ENCODE measurements around the gene OSTF1. TPM values are rescaled to one million over a fixed set of nuclear protein-coding genes. Genes with fewer than 3 reads are reported as not detected.

OSTF1 gene
- total RNA-seq, 1 experiment from 2014 or later: 7.0 TPM

- no peaks in the 10 kb centered on the region for H3K27me3 ChIP-seq (replicated peaks; ENCODE audit: control insufficient read depth, insufficient read depth, low read length)
- ChIA-PET CTCF (no interaction called here), POLR2A (no interaction called here)
- BruUV-seq (replicated peaks): no TSS peak
- H3K36me3 Mint-ChIP-seq (ENCODE audit: insufficient read depth, unreplicated experiment): no peaks in the 10 kb centered on the region
- H3K36me3 ChIP-seq (ENCODE audit: control insufficient read depth, insufficient read depth, low read length): no peaks in the 10 kb centered on the region
- no peak for DNase-seq
- no peak for TF ChIP-seq CTCF (IDR thresholded peaks at IDR 0.05; ENCODE audit: insufficient read depth in 1 of 2, low read depth in 1 of 2, low read length in 1 of 2, severe bottlenecking in 1 of 2, unreplicated experiment in 1 of 2)
- no peaks in the 10 kb centered on the region for H3K27me3 Mint-ChIP-seq (ENCODE audit: insufficient read depth, unreplicated experiment)
- intact Hi-C loops (cut with micrococcal nuclease; ENCODE audit: unreplicated experiment): no loop called here
- no peak overlapping the region for H3K4me3 Mint-ChIP-seq (ENCODE audit: unreplicated experiment)
- no peaks in the 10 kb centered on the region for H3K9me3 ChIP-seq
- no peaks in the 10 kb centered on the region for H3K4me1 ChIP-seq
- H3K9me3 Mint-ChIP-seq (ENCODE audit: unreplicated experiment): no peaks in the 10 kb centered on the region
- no peak overlapping the region for H3K27ac Mint-ChIP-seq (ENCODE audit: unreplicated experiment)
- H3K4me3 ChIP-seq (ENCODE audit: low read depth, low read length): no peak overlapping the region
- no peaks in the 10 kb centered on the region for H3K4me1 Mint-ChIP-seq (ENCODE audit: low read depth, unreplicated experiment)
Observed at GRCh38 chr9:75156858-75157257, 68.5 kb downstream of the OSTF1 start.

- Histone ChIP-seq H3K36me3 (ENCODE audit: control insufficient read depth, insufficient read depth, low read length) (no peaks in the 10 kb centered on the region), H3K27me3 (replicated peaks; ENCODE audit: control insufficient read depth, insufficient read depth, low read length) (no peaks in the 10 kb centered on the region), H3K4me3 (ENCODE audit: low read depth, low read length) (no peak overlapping the region), H3K4me1 (no peaks in the 10 kb centered on the region), H3K9me3 (no peaks in the 10 kb centered on the region)
- CTCF ChIA-PET: no interaction called here
- intact Hi-C loops (cut with micrococcal nuclease; ENCODE audit: unreplicated experiment): no loop called here
- Mint-ChIP-seq H3K27ac (ENCODE audit: unreplicated experiment) (no peak overlapping the region), H3K4me1 (ENCODE audit: low read depth, unreplicated experiment) (no peaks in the 10 kb centered on the region), H3K36me3 (ENCODE audit: insufficient read depth, unreplicated experiment) (no peaks in the 10 kb centered on the region), H3K4me3 (ENCODE audit: unreplicated experiment) (no peak overlapping the region), H3K27me3 (ENCODE audit: insufficient read depth, unreplicated experiment) (no peaks in the 10 kb centered on the region), H3K9me3 (ENCODE audit: unreplicated experiment) (no peaks in the 10 kb centered on the region)
- no TSS peak for BruUV-seq (replicated peaks)
- POLR2A ChIA-PET: no interaction called here
- no peak for DNase-seq
- TF ChIP-seq CTCF (IDR thresholded peaks at IDR 0.05; ENCODE audit: insufficient read depth in 1 of 2, low read depth in 1 of 2, low read length in 1 of 2, severe bottlenecking in 1 of 2, unreplicated experiment in 1 of 2): no peak
Observed at GRCh38 chr9:75161116-75161857, 73.0 kb downstream of the OSTF1 start.

DNA sequence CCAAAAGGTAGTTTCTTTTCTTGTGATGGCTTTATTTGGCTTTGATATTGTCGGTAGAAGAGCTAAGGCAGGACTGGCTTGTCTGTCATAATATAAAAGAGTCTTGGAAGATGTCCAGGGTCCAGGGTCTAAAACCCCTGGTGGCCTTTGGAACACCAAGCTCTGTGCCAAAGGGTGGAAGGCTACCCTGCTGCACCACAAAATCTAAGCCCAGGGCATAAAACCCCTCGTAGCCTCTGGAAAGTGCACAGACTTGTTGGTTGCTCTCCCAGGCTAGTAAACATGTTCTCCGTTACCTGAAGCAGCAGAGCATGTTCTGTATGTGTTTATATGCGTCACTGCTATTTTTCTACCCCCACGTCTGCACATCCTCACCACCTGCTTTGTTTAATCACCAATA is 75.5 kb downstream of the OSTF1 start:
- CTCF ChIA-PET: no interaction called here

More for the DNA sequence above, 75.5 kb downstream of the OSTF1 start:
- Histone ChIP-seq H3K36me3 (ENCODE audit: control insufficient read depth, insufficient read depth, low read length) (no peaks in the 10 kb centered on the region), H3K9me3 (no peaks in the 10 kb centered on the region), H3K27me3 (replicated peaks; ENCODE audit: control insufficient read depth, insufficient read depth, low read length) (no peaks in the 10 kb centered on the region), H3K4me3 (ENCODE audit: low read depth, low read length) (no peak overlapping the region), H3K4me1 (no peaks in the 10 kb centered on the region)
- TF ChIP-seq CTCF (IDR thresholded peaks at IDR 0.05; ENCODE audit: insufficient read depth in 1 of 2, low read depth in 1 of 2, low read length in 1 of 2, severe bottlenecking in 1 of 2, unreplicated experiment in 1 of 2): no peak
- BruUV-seq (replicated peaks): no TSS peak
- POLR2A ChIA-PET: no interaction called here
- H3K27me3 Mint-ChIP-seq (ENCODE audit: insufficient read depth, unreplicated experiment): no peaks in the 10 kb centered on the region
- no peak for DNase-seq
- intact Hi-C loops (cut with micrococcal nuclease; ENCODE audit: unreplicated experiment): no loop called here
- no peak overlapping the region for H3K4me3 Mint-ChIP-seq (ENCODE audit: unreplicated experiment)
- H3K36me3 Mint-ChIP-seq (ENCODE audit: insufficient read depth, unreplicated experiment): no peaks in the 10 kb centered on the region
- H3K27ac Mint-ChIP-seq (ENCODE audit: unreplicated experiment): no peak overlapping the region
- H3K9me3 Mint-ChIP-seq (ENCODE audit: unreplicated experiment): no peaks in the 10 kb centered on the region
- H3K4me1 Mint-ChIP-seq (ENCODE audit: low read depth, unreplicated experiment): no peaks in the 10 kb centered on the region
